HG03575 (cell line): ENCODE measurements around the gene ATP11C.
"Not testable (repeated sequence)": the region's sequence is repeated elsewhere in the genome, so short reads cannot be mapped to it uniquely, and the experiment has no call there.

Source experiments
- ATAC-seq: cut with Tn5 transposase; IDR thresholded peaks from one replicate; pipeline ENCODE4 v1.9.1; 2021; ENCODE audit not compliant: unreplicated experiment, insufficient number of reproducible peaks, low FRiP score; ENCODE audit errors: extremely low read depth

Gene ATP11C

DNA sequence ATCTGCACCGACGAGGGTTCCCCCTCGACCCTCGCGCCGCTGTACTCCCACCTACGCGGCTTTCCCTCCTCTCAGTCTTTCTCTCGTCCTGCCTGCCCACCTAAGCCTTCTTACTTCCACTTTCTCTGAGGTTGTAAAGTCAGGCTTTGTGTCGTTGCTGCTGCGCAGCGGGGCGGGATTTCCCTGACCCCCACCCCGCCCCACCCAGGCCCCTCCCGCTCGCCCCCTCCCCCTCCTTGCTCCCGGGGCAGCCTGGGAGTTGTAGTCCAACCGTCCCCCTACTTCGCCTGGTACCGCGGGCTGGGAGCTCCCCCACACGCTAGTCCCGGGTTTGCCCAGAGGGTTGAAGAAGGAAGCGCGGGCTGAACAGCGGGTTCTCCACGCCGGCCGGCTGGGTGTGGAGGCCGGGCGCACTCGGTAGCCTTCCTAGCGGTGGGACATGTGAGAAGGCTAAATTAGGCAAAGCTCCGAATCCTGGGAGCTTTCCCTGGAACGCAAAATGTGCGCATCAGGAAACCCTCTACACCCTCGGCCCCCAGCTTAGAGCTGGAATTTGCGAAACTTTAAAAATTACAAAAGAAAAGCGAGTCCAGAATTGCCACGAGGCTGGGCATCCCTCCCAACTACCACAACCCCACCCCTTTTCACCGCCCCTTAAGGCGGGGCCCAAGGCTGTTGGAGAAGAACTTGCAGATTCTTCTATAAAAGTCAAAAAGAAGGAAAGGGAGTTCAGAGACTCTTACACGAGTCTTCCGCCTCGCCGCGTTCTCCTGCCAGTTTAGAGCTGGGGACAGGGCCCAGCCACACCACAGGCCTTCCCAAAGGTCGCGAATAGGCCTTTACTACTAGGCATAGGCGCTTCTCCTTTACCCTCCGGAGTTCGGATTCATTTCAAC lies at the start of gene ATP11C:
TSS of gene ATP11C (minus strand) at position 153 of the 896 bp plus-strand sequence. CDS start 1,011 bp downstream, outside the sequence.
- peak; percentile 42 for ATAC-seq

DNA sequence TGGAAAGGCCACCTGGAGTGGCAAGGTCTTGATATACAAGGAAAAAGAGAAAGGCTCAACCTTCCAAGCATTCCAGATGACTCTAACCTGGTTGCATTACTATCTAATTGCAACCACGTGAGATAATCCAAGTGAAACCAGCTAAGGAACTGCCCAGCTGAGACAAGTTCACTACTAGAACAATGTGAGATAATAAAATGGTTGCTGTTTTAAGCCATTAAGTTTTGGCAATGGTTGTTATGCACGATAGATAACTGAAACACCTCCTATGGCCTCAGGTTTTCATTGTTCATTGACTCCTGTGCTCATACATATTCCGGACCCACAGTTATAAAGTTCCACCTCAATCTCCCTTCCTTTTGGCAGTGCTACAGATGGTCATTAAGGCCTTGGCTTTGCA lies 41.6 kb upstream of the ATP11C start:
- ATAC-seq, result no peak

DNA sequence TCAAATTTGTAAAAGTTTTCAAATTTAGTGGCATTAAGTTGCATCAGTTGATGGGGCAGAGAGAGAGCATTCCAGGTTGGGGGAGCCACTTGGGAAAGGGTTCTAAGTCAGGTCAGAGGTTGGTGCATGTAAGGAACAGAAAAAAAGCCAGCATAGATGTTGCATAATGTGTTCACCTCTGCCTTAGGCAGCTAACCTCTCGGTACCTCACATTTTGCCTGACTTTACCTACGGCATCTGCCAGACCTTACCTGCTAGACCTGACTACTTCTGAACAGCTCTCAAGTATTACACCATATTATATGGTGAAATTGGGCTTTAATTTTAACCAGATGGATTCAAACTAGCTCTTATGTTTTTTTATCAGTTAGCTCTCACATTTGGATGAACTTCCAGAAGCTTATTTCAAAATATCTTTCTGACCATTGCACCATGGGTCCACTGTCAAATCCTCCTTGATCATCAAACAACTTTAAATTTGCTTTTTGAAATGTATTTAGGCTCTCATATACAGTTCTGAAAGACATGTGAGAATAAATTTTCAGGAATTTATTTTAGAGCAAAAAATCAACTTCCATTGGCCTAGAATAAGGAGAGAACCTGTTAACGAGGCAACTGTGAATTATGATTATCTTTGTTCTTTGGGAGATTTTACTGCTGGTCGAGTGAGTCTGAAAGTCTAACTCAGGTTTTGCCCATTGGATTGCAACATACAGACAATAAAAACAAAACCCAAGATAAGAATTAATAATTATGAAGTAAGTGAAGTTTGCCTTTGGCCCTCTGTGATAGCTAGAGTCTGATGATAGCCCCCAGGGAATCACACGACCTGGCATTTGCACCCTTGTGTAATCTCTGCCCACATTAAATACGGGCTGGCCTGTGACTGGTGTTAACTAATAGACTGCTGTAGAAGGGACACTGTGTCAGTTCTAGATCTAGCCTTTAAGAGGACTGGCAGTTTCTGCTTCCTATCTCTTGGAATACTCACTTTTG lies 40.1 kb upstream of the ATP11C start:
- ATAC-seq, result no peak

DNA sequence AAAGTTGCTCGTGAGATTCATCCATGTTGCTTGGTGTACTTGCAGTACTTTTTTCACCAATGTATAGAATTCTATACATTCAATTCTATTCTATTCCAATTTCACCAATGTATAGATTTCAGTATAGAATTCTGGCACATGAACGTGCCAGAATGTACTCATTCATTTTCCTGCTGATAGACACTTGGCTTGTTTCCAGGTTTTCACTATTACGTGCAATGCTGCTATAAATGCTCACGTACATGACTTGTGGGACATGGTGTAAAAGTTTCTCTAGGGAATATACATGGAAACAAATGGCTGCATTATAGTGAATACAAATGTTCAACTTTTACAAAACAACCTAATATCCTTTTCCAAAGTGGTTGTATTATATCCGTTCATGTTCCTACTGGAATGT lies 39.3 kb upstream of the ATP11C start:
- ATAC-seq, result no peak

DNA sequence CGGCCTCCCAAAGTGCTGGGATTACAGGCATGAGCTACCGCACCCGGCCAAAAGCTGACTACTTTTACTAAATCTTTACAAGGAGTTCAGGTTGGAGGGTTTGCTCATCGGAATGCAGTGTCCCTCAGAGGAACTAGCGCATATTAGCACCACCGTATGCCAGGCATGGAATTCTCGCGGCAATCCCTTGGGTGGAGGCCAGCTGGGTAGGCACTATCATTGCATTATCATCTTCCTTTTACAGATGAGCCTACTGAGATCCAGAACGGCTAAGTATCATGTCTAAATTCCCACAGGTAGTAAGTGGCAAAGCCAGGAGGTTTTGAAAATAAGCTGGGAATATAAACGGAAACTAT lies 38.5 kb upstream of the ATP11C start:
- ATAC-seq, result no peak

DNA sequence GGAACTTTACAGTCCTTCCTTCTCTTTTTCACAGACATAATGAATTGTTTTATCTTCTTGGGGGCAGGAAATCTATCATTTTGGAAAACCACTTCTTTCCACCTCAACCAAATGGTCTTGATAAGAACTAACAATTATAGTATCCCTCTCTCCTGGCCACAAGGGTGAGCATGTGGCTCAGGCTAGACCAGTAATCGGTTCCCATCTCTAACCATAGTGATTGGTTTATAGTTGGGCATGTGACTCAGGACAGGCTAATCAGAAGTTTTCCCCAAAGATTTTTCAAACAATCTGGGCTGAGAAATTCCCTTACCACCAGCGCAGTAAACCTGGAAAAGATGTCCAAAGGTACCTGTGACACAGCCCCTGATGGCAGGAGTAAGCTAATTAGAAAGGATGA lies 36.4 kb upstream of the ATP11C start:
- no peak for ATAC-seq

DNA sequence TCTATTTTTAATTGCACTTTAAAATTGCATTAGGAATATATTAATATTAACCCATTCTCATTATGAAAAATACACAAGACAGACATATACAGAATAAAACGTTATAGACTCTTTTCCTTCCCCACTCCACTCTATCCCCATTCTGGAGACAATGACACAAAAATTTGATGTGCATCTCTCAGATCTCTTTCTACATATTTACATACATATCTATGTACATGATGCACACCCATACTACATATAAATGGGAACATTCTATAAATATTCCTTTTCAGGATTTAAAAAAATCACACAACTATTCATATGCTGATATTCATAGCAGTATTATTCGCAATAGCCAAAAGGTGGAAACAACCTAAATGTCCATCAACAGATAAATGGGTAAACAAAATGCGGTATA lies 34.9 kb upstream of the ATP11C start:
- ATAC-seq, result no peak

DNA sequence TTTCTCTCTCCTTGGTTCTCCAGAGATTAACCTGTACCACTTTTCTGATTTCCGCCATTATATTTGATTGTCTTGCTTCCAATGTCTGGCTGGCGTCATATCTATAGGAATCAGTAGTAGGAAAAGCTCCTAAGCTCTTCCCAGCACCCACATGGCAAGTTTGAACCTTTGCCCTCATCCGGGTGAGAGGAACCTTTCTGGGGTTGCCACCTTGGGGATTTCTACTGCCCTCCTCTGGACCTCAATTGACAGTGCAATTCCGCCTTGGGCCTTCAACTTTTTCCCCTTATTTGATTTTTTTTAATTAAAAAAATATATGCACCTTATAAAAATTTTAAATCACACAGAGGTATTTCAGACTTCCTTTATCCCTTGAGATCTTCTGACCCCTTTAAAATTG lies 34.4 kb upstream of the ATP11C start:
- ATAC-seq, result no peak

DNA sequence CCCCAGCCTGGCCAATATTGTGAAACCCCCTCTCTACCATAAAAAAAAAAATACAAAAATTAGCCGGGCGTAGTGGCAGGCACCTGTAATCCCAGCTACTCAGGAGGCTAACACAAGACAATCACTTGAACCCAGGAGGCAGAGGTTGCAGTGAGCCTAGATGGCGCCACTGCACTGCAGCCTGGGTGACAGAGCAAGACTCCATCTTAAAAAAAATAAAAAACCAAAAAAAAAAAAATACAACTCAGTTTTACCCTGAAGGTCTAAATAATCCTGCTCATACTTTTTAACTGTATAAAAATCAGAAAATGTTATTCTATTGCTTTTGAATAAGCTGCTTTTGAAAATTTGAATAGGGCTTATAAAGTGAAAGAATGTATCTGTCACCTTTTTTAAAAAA lies 33.3 kb upstream of the ATP11C start:
- not testable (repeated sequence) for ATAC-seq

DNA sequence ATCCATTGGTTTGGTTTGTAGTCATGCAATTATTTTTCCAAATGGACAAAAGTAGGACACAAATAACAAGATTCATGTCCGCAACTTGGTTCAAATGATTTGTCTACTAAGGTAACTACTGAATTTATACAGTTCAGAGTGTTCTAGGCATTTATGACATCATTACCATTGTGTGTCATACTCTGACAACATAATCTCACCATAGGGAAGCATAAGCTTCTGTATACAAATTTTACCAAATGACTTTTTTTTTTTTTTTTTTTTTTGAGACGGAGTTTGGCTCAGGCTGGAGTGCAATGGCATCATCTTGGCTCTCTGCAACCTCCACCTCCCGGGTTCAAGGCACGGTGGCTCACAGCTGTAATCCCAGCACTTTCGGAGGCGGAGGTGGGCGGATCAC lies 32.6 kb upstream of the ATP11C start, which contains the start of gene CXorf66:
TSS of gene CXorf66 (minus strand) at position 101 of the 400 bp plus-strand sequence. CDS start at position 76, 25 bp downstream.
- no peak for ATAC-seq

DNA sequence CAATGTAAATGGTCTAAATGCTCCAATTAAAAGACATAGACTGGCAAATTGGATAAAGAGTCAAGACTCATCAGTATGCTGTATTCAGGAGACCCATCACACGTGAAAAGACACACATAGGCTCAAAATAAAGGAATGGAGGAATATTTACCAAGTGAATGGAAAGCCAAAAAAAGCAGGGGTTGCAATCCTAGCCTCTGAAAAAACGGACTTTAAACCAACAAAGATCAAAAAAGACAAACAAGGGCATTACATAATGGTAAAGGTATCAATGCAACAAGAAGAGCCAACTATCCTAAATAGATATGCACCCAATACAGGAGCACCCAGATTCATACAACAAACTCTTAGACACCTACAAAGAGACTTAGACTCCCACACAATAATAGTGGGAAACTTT lies 28.2 kb upstream of the ATP11C start:
- not testable (repeated sequence) for ATAC-seq

DNA sequence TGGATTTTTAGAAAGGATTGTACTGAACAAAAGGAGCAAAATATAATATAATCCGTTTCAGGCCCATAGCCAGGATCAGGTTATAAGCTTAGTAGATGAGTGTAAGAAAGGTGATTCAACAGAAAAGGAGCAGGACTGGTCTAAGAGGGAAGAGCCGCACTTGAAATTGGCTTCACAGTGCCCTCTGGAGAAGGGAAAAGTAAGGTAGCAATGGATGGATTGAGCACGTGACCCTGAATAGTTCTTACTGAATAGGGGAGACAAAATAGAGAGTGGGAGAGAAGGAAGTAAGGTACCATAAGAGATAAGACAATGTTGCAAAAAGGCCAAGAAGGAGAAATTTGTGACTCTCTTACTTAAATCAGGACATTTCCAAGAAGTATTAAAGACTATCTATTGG lies 16.9 kb upstream of the ATP11C start:
- ATAC-seq, result no peak

DNA sequence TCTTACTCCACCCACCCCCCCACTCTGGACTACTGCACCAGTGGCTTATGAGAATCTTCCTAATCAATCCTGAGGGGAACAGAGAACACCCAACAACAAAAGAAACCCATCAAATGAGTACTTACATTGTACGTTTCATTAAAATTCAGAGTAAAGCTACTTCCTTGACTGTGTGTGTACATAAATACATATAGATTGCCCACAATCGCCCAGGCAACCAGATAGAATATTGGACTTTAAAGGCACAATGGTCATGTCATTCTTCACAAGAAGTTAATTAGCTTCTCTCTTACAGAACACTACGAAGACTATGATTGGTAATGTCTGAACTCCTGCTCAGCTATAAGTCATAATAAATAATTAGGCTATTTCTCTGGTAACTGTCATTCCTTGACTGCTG lies 12.2 kb upstream of the ATP11C start:
- ATAC-seq, result no peak

DNA sequence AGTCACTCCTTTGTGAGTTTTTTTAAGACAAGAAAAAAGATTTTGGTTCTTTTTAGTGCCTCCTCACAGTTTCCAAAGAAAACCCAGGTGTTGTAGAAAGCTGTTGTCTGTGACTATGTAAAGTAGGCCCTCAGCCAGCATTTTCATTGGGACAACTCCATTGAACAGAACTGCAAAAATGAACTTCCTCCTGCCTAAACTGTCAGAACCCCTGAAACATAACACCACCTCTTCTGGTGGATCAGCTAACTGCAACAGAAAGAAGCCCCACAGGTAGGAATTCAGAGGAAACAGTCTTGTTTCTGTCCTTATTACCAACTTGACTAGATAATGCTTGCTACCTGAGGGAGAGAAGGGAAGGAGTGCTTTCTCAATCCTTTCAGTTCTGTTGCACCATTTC lies 3.4 kb upstream of the ATP11C start:
- ATAC-seq, result no peak

DNA sequence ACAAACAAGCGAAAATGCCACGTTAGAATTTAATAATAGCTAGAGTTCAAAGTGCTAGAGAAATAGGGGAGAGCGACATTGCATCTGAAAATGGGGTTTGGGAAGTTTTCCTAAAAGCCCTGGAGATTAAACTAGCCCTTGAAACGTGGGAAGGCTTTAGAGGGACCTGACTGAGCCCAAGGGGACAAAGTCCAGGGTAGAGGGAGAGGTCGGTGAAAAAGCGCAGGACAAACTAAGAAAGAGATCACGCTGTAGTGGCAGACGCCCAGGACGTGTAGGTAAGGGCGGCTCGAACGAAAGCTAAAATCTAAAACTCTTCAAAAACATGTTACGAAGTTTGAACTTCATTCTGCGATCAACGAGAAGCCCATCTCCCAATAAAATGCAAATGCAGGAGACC lies 1.1 kb upstream of the ATP11C start:
- ATAC-seq, result no peak

DNA sequence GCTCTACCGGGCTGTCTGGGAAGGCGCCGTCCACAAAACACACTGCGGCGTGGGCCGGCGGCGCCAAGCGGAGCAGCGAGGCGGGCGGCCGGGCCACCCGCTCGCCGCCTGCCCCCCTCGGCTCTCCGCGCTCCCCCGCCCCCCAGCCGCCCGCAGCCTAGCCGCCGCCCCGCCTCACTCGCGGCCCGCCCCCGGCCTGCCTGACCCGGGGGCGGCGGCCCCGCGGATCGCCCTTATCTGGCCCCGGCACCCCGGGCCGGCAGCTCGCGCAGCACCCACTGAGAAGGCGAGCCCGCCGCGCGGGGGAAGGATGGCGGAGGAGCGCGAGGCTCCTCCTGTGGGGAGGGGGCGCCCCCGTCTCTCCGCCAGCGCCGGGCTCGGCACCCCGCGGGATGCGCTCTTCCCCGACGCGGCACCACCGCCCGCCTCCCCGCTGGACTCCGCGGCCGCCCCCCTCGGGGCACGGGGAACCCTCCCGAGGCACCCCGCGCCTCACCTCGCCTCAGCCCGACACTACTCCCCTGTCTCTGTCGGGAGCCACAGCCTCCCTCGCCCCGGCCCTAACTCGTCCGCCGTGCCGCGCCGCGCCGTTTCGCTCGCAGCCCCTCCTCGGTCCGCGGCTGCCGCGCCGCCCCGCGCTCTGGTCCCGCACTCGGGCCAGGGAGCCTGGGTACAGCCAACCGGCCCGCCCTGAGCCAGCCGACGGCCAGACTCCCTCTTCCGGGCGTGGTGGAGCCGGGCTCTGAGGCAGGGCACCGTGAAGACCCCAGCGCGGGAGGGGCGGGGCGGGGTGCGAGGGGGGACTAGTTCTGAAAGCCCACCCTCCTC lies 566 bp downstream of the ATP11C start:
- ATAC-seq, result peak; percentile 8

DNA sequence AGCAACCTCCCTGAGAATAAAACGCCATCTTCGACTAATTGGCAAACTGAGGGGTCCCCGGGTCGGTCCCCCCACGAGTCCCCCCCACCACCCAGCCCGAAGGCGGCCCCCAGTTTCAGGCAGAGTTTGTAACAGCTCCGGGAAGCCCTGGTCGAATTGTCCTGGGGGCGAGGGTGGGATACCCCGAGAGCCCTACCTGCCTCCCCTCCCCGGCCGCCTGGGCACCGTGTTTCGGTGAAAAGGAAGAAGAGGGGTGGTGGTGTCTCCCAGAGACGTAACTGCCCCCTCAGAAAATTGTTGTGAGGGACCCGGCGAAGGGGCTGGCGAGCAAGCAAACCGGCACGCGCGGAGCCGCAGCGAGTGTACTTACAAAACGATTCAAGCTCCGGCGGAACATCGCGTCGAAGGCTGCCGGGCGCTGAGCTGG lies 1.2 kb downstream of the ATP11C start:
- no peak for ATAC-seq

DNA sequence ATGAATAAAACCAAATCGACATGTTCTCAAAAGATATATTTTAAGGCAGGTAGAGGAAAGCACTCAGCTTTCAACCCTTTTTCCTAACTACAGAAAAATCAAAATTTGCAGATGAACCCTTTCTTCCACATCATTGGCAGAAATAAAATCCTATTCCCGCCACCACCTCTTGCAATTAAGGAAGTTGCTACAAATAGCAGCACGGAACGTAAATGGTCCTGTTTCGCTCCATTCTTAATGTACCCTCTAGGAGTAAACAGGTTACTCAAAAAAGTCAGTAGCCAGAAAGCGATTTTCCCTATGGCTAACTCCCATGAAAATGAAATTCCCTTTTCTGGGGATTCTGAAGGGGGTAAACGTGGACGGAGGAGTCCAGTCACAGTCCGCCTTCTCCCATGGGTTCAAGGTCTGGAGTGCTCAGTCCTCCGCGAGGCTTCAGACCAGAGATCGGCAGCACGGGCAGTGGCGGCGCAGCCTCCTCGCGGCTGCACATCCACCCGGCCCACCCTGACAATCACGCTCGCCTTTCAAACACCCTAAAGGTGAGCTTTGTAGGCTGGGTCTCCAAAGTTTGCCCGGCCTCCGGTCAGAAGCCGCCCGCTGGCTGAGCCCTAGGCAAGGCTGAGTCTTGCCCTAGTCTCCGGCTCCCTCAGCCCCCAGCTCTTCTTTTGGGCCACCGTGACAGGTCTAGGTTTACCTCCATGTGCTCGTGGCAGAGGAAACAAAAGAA lies 1.8 kb downstream of the ATP11C start:
- no peak for ATAC-seq
